Measurements from ENCODE around the gene CXCL8. TPM values are rescaled to one million over a fixed set of nuclear protein-coding genes. Genes with fewer than 3 reads are reported as not detected.

CXCL8 gene
- total RNA-seq, 2 donors from 2014 or later, result 15.2 TPM; not detected in 1

DNA sequence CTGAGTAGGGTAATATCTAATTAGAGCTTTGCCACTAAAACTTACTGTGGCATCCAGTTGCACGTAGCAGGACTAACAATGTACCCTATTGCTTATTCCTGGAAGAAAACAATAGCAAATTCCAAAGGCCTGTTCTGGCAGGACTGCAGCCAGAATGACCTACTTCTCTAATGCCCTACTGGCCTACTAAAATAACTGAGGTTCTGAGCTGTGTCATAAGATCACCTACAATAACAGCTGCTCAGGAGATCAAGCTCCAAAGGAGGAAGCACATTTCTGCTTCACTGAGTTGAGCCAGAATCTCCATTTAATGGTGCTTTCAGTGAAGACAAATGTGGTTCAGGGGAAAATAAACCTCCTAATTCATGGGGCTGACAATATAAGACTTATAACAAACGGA, 42.2 kb upstream of the CXCL8 start:
- no peak overlapping the region for H3K4me3 ChIP-seq
- H3K9me3 ChIP-seq, result no peaks in the 10 kb centered on the region
- no peaks in the 10 kb centered on the region for H3K27me3 ChIP-seq (replicated peaks; ENCODE audit: insufficient read depth)
- peak overlapping the region in 1 of 2 donors; percentile 22 for H3K27ac ChIP-seq
- WGBS, result 38% methylated on average over 2 of the region's 2 CpGs
- H3K36me3 ChIP-seq, result no peaks in the 10 kb centered on the region
- intact Hi-C loops (cut with DNase I), result no loop called here
- peak; percentile 53 for DNase-seq (ENCODE audit: low spot score)
- no peaks in the 10 kb centered on the region for H3K4me1 ChIP-seq (replicated peaks)
- no peak for TF ChIP-seq POLR2A (IDR thresholded peaks at IDR 0.05)
- peak; percentile 63 for TF ChIP-seq POLR2AphosphoS5 (IDR thresholded peaks at IDR 0.05)

DNA sequence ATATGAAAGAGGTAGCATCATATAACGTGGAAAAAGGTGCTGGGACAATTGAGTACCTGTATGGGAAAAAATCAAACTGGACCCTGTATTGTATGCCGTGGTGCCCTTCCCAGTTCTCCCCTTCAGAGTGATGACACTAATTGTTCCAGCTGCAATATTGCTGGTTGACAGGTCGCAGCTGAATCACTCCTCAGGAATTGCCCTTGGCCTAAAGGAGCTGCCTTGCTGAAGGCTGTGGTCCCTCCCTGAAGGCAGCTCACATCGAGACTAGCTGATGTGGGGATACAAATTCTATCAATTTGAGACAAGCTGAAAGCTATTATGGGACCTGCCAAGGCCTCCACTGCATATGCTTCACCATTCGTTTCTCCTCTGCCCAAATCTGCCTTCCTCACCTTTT, 39.3 kb upstream of the CXCL8 start:
- H3K27ac ChIP-seq, result no peak overlapping the region
- H3K4me1 ChIP-seq (replicated peaks), result no peaks in the 10 kb centered on the region
- no peaks in the 10 kb centered on the region for H3K9me3 ChIP-seq
- intact Hi-C loops (cut with DNase I), result no loop called here
- no peak for TF ChIP-seq POLR2AphosphoS5 (IDR thresholded peaks at IDR 0.05)
- no peak for TF ChIP-seq CTCF (IDR thresholded peaks at IDR 0.05)
- no peak for TF ChIP-seq POLR2A (IDR thresholded peaks at IDR 0.05)
- H3K27me3 ChIP-seq (replicated peaks; ENCODE audit: insufficient read depth), result no peaks in the 10 kb centered on the region
- no peak overlapping the region for H3K4me3 ChIP-seq
- DNase-seq (ENCODE audit: low spot score), result no peak
- no peaks in the 10 kb centered on the region for H3K36me3 ChIP-seq
- 85% methylated on average over 5 of the region's 5 CpGs for WGBS

- Histone ChIP-seq H3K4me3 (no peak overlapping the region), H3K9me3 (no peaks in the 10 kb centered on the region), H3K4me1 (replicated peaks) (no peaks in the 10 kb centered on the region), H3K36me3 (no peaks in the 10 kb centered on the region), H3K27ac (no peak overlapping the region), H3K27me3 (replicated peaks; ENCODE audit: insufficient read depth) (no peaks in the 10 kb centered on the region)
- no peak for DNase-seq (ENCODE audit: low spot score)
- 94% methylated on average over 2 of the region's 2 CpGs for WGBS
- TF ChIP-seq CTCF (IDR thresholded peaks at IDR 0.05) (no peak), POLR2AphosphoS5 (IDR thresholded peaks at IDR 0.05) (no peak), POLR2A (IDR thresholded peaks at IDR 0.05) (no peak)
- intact Hi-C loops (cut with DNase I), result no loop called here
These were observed 37.5 kb upstream of the CXCL8 start for GRCh38 chr4:73702796-73703287.

DNA sequence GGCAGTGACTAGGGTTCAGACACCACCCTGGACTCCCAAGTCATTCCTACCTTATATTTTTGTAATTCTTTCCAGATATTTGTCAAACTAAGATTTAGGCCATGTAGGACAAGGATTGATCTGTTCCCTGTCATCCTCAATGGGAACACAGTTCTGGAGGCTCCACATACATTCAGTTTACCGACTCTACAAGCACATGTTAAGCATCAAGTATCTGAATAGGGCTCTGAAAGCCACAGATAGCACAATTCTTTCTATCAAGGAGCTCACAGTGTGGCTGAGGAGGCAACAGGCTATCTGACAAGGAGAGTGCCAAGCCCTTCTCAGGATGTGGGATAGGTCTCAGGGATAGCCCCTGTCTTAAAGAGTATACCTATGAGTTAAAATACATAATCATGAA, 37.0 kb upstream of the CXCL8 start:
- Histone ChIP-seq H3K4me1 (replicated peaks) (no peaks in the 10 kb centered on the region), H3K9me3 (no peaks in the 10 kb centered on the region), H3K36me3 (no peaks in the 10 kb centered on the region), H3K27ac (no peak overlapping the region), H3K27me3 (replicated peaks; ENCODE audit: insufficient read depth) (no peaks in the 10 kb centered on the region), H3K4me3 (no peak overlapping the region)
- WGBS, result 100% methylated on average over 1 of the region's 1 CpG
- intact Hi-C loops (cut with DNase I), result no loop called here
- TF ChIP-seq CTCF (IDR thresholded peaks at IDR 0.05), result no peak
- TF ChIP-seq POLR2AphosphoS5 (IDR thresholded peaks at IDR 0.05), result no peak
- no peak for TF ChIP-seq POLR2A (IDR thresholded peaks at IDR 0.05)
- DNase-seq (ENCODE audit: low spot score), result no peak

- no peaks in the 10 kb centered on the region for H3K9me3 ChIP-seq
- H3K27ac ChIP-seq, result no peak overlapping the region
- 13% methylated on average over 9 of the region's 9 CpGs for WGBS
- peak; percentile 89 for DNase-seq (ENCODE audit: low spot score)
- H3K36me3 ChIP-seq, result no peaks in the 10 kb centered on the region
- H3K4me1 ChIP-seq (replicated peaks), result no peaks in the 10 kb centered on the region
- intact Hi-C loops (cut with DNase I), result no loop called here
- H3K4me3 ChIP-seq, result no peak overlapping the region
- H3K27me3 ChIP-seq (replicated peaks; ENCODE audit: insufficient read depth), result no peaks in the 10 kb centered on the region
- no peak for TF ChIP-seq CTCF (IDR thresholded peaks at IDR 0.05)
- TF ChIP-seq POLR2AphosphoS5 (IDR thresholded peaks at IDR 0.05), result peak; percentile 93
These were observed 35.9 kb upstream of the CXCL8 start for GRCh38 chr4:73704314-73705055.

All from prostate gland (tissue), 2 donors.